GM23338 (cell line): ENCODE measurements around the gene TNNI3K. TPM values are rescaled to one million over a fixed set of nuclear protein-coding genes. Genes with fewer than 3 reads are reported as not detected.

Experiments
- ATAC-seq: fragments of 200-7000 bp; cut with Tn5 transposase; 3 replicates; pipeline ENCODE4 v1.9.1; 2020
- DNase-seq: peaks from one replicate; pipeline ENCODE4 v3.0.0-alpha.2; 2015; ENCODE audit warnings: low spot score
- H2AFZ ChIP-seq: fragments of 200-600 bp; sonication (generic); 2 replicates; pipeline ENCODE4 v1.8.0; 2016; ENCODE audit warnings: antibody characterized with exemption, mild to moderate bottlenecking, moderate library complexity
- H3F3A ChIP-seq: fragments of 200-600 bp; sonication (generic); replicated peaks from 2 replicates; pipeline ENCODE4 v1.8.0; 2017; ENCODE audit warnings: antibody characterized with exemption, mixed run types, low read depth
- H3K27ac ChIP-seq: fragments of 200-600 bp; sonication (generic); 2 replicates; pipeline ENCODE4 v1.6.1; 2016; ENCODE audit warnings: low read depth
- H3K27me3 ChIP-seq: fragments of 200-600 bp; sonication (generic); 2 replicates; pipeline ENCODE4 v1.8.0; 2016; ENCODE audit warnings: mild to moderate bottlenecking, mixed run types, moderate library complexity; ENCODE audit not compliant: insufficient read depth
- H3K36me3 ChIP-seq: fragments of 200-600 bp; sonication (generic); 2 replicates; pipeline ENCODE4 v1.8.0; 2016; ENCODE audit warnings: mild to moderate bottlenecking; ENCODE audit not compliant: insufficient read depth
- H3K4me1 ChIP-seq: fragments of 200-600 bp; sonication (generic); 2 replicates; pipeline ENCODE4 v1.8.0; 2016; ENCODE audit warnings: mild to moderate bottlenecking, moderate library complexity; ENCODE audit not compliant: insufficient read depth
- H3K4me2 ChIP-seq: fragments of 200-600 bp; sonication (generic); 2 replicates; pipeline ENCODE4 v1.7.1; 2017; ENCODE audit warnings: mixed run types
- H3K4me3 ChIP-seq: fragments of 200-600 bp; sonication (generic); 2 replicates; pipeline ENCODE4 v1.6.1; 2016; ENCODE audit warnings: mixed run types
- H3K79me2 ChIP-seq: fragments of 200-600 bp; sonication (generic); replicated peaks from 2 replicates; pipeline ENCODE4 v1.8.0; 2017; ENCODE audit warnings: mild to moderate bottlenecking; ENCODE audit not compliant: insufficient read depth
- H3K9me2 ChIP-seq: fragments of 200-600 bp; sonication (generic); 2 replicates; pipeline ENCODE4 v1.8.0; 2017; ENCODE audit not compliant: insufficient read depth
- H4K20me1 ChIP-seq: fragments of 200-600 bp; sonication (generic); replicated peaks from 2 replicates; pipeline ENCODE4 v1.8.0; 2017; ENCODE audit warnings: mild to moderate bottlenecking; ENCODE audit not compliant: insufficient read depth
- H3K27ac Mint-ChIP-seq: 2 replicates; pipeline ENCODE4 v1.8.0; 2020; ENCODE audit warnings: inconsistent platforms, mild to moderate bottlenecking, moderate library complexity, mixed read lengths
- H3K27me3 Mint-ChIP-seq: 3 replicates; pipeline ENCODE4 v1.8.0; 2022; ENCODE audit warnings: low read depth, mild to moderate bottlenecking, moderate library complexity, mixed read lengths, inconsistent platforms; ENCODE audit not compliant: insufficient read depth, poor library complexity
- H3K36me3 Mint-ChIP-seq: 3 replicates; pipeline ENCODE4 v1.8.0; 2021; ENCODE audit warnings: low read depth, mild to moderate bottlenecking, inconsistent platforms, moderate library complexity, mixed read lengths
- H3K4me1 Mint-ChIP-seq: 3 replicates; pipeline ENCODE4 v1.8.0; 2020; ENCODE audit warnings: mild to moderate bottlenecking, inconsistent platforms, mixed read lengths
- H3K4me3 Mint-ChIP-seq: 3 replicates; pipeline ENCODE4 v1.8.0; 2021; ENCODE audit warnings: moderate library complexity, mild to moderate bottlenecking, inconsistent platforms, mixed read lengths
- H3K9me3 Mint-ChIP-seq: 3 replicates; pipeline ENCODE4 v1.8.0; 2020; ENCODE audit warnings: moderate library complexity, mild to moderate bottlenecking, inconsistent platforms, mixed read lengths
- CREB1 ChIP-seq: fragments of 250-450 bp; sonication (Bioruptor Pico); IDR thresholded peaks from 2 replicates; pipeline ENCODE4 v1.5.0; 2020; ENCODE audit warnings: low read depth, mild to moderate bottlenecking, moderate library complexity
- CTCF ChIP-seq, 2 experiments: fragments of 200-600 bp in 1 of 2; sonication (generic) in 1 of 2; conservative IDR thresholded peaks; 2 replicates each; pipeline versions ENCODE4 v1.5.1 to v1.6.1; 2016 to 2017; ENCODE audit warnings: antibody characterized with exemption in 2 of 2, low read depth in 2 of 2, mild to moderate bottlenecking in 2 of 2, moderate library complexity in 1 of 2
- ETS1 ChIP-seq: IDR thresholded peaks from 2 replicates; pipeline ENCODE4 v1.6.1; 2016; ENCODE audit warnings: antibody characterized with exemption
- EZH2 ChIP-seq: fragments of 200-600 bp; sonication (generic); IDR thresholded peaks from one replicate; pipeline ENCODE4 v1.8.0; 2017; ENCODE audit warnings: antibody characterized with exemption, mild to moderate bottlenecking, low read depth; ENCODE audit not compliant: unreplicated experiment
- EZH2phosphoT487 ChIP-seq: fragments of 200-600 bp; sonication (generic); IDR thresholded peaks from one replicate; pipeline ENCODE4 v1.8.1; 2018; ENCODE audit warnings: antibody characterized with exemption; ENCODE audit not compliant: unreplicated experiment
- JUNB ChIP-seq: IDR thresholded peaks from one replicate; pipeline ENCODE4 v1.6.1; 2016; ENCODE audit warnings: antibody characterized with exemption; ENCODE audit not compliant: unreplicated experiment
- NANOG ChIP-seq: IDR thresholded peaks from 2 replicates; pipeline ENCODE4 v1.6.1; 2016; ENCODE audit warnings: antibody characterized with exemption, borderline replicate concordance
- POLR2AphosphoS5 ChIP-seq: IDR thresholded peaks from 2 replicates; pipeline ENCODE4 v1.6.1; 2016; ENCODE audit warnings: antibody characterized with exemption, low read depth
- REST ChIP-seq: IDR thresholded peaks from one replicate; pipeline ENCODE4 v1.6.1; 2018; ENCODE audit warnings: antibody characterized with exemption; ENCODE audit not compliant: unreplicated experiment
- STAT1 ChIP-seq: IDR thresholded peaks from one replicate; pipeline ENCODE4 v1.6.1; 2016; ENCODE audit warnings: antibody characterized with exemption; ENCODE audit not compliant: unreplicated experiment
- ZNF114 ChIP-seq: fragments of 250-450 bp; sonication (Bioruptor Pico); IDR thresholded peaks from 2 replicates; pipeline ENCODE4 v1.5.0; 2020; ENCODE audit warnings: mild to moderate bottlenecking, moderate library complexity
- ZNF331 ChIP-seq: fragments of 250-450 bp; sonication (Bioruptor Pico); IDR thresholded peaks from 2 replicates; pipeline ENCODE4 v1.5.0; 2020; ENCODE audit warnings: low read depth, mild to moderate bottlenecking, moderate library complexity
- polyA plus RNA-seq: library from polyadenylated mRNA; unstranded; fragments of >200 nt; fragmentation: Nextera tagmentation; extraction: Ambion mirVana; gene quantifications from 2 replicates; pipeline ENCODE4 v1.2.1, GENCODE V29; 2016
- total RNA-seq: library from RNA; depleted of rRNA; stranded (reverse); fragments of >200 nt; shearing (Covaris generic); gene quantifications from 2 replicates; pipeline ENCODE4 v1.2.3, GENCODE V29; 2014

The TNNI3K gene
- total and polyA plus RNA-seq, 2 experiments from 2014 or later: not detected

GRCh38 chr1:74530892-74531291, 295.7 kb downstream of the TNNI3K start (continued):
- TF ChIP-seq ETS1: no peak
- TF ChIP-seq CTCF (conservative IDR thresholded peaks at IDR 0.05; ENCODE audit: low read depth in 2 of 2): no peak
- TF ChIP-seq ZNF114 (CRISPR knock-in tag): no peak
- TF ChIP-seq NANOG: no peak
- no peak for TF ChIP-seq EZH2phosphoT487

GRCh38 chr1:74531796-74532195, 296.6 kb downstream of the TNNI3K start:
- Histone ChIP-seq H3F3A (no peaks in the 10 kb centered on the region), H2AFZ (no peak overlapping the region), H3K4me1 (no peaks in the 10 kb centered on the region; the same call in 1 of the 2 replicates), H3K36me3 (no peaks in the 10 kb centered on the region), H3K79me2 (no peaks in the 10 kb centered on the region), H3K4me3 (no peak overlapping the region), H4K20me1 (no peaks in the 10 kb centered on the region), H3K4me2 (no peak overlapping the region), H3K9me2 (peaks cover 5% of the 10 kb centered on the region; the same call in 1 of the 2 replicates), H3K27me3 (no peaks in the 10 kb centered on the region), H3K27ac (no peak overlapping the region)
- Mint-ChIP-seq H3K27ac (no peak overlapping the region), H3K36me3 (no peaks in the 10 kb centered on the region; the same call in 2 of the 3 replicates), H3K9me3 (no peaks in the 10 kb centered on the region), H3K4me1 (peaks cover 12% of the 10 kb centered on the region), H3K27me3 (peaks cover 4% of the 10 kb centered on the region), H3K4me3 (no peak overlapping the region)
- ATAC-seq (no peak), DNase-seq (no peak)
- TF ChIP-seq ZNF114 (CRISPR knock-in tag) (no peak), ZNF331 (CRISPR knock-in tag) (no peak), ETS1 (no peak), CTCF (conservative IDR thresholded peaks at IDR 0.05; ENCODE audit: low read depth in 2 of 2) (no peak), EZH2phosphoT487 (no peak), POLR2AphosphoS5 (no peak), JUNB (no peak), CREB1 (CRISPR knock-in tag) (no peak), REST (no peak), STAT1 (no peak), EZH2 (no peak)
